Osteoblast (primary cell): ENCODE measurements around the gene C18orf63. TPM values are rescaled to one million over a fixed set of nuclear protein-coding genes. Genes with fewer than 3 reads are reported as not detected.

Experiments used
- DNase-seq: peaks from one replicate; pipeline ENCODE4 v3.0.0; 2011; ENCODE audit warnings: low spot score, mixed read lengths; ENCODE audit not compliant: insufficient read length; ENCODE audit errors: missing footprints
- H2AFZ ChIP-seq: 2 replicates; pipeline ENCODE4 v1.6.0; 2011; ENCODE audit warnings: mild to moderate bottlenecking, low read length
- H3K27ac ChIP-seq: 2 replicates; pipeline ENCODE4 v1.5.1; 2011; ENCODE audit warnings: mild to moderate bottlenecking, low read depth, low read length, moderate library complexity
- H3K27me3 ChIP-seq: 2 replicates; pipeline ENCODE4 v1.6.0; 2012; ENCODE audit warnings: mild to moderate bottlenecking, control low read depth, inconsistent platforms, low read length, moderate library complexity; ENCODE audit not compliant: insufficient read depth
- H3K36me3 ChIP-seq: 2 replicates; pipeline ENCODE4 v1.5.1; 2011; ENCODE audit warnings: mild to moderate bottlenecking, low read length, control low read depth, moderate library complexity; ENCODE audit not compliant: insufficient read depth
- H3K4me1 ChIP-seq: 2 replicates; pipeline ENCODE4 v1.5.1; 2011; ENCODE audit warnings: mild to moderate bottlenecking, low read length, control low read depth, moderate library complexity; ENCODE audit not compliant: insufficient read depth
- H3K4me2 ChIP-seq: 2 replicates; pipeline ENCODE4 v1.6.0; 2011; ENCODE audit warnings: mild to moderate bottlenecking, low read length; ENCODE audit not compliant: insufficient read depth
- H3K4me3 ChIP-seq: fragments of 200-600 bp; sonication (generic); 3 replicates; pipeline ENCODE4 v1.5.1; 2012; ENCODE audit warnings: mild to moderate bottlenecking, low read length, inconsistent platforms; ENCODE audit not compliant: insufficient read depth
- H3K79me2 ChIP-seq: 2 replicates; pipeline ENCODE4 v1.6.0; 2012; ENCODE audit warnings: mild to moderate bottlenecking, low read length, control low read depth, inconsistent platforms; ENCODE audit not compliant: insufficient read depth
- H3K9me3 ChIP-seq: 2 replicates; pipeline ENCODE4 v1.5.1; 2011; ENCODE audit warnings: low read depth, low read length, control low read depth
- H4K20me1 ChIP-seq: 2 replicates; pipeline ENCODE4 v1.6.0; 2012; ENCODE audit warnings: mild to moderate bottlenecking, low read length, control low read depth; ENCODE audit not compliant: insufficient read depth
- total RNA-seq: library from RNA; depleted of rRNA; stranded (reverse); fragments of >200 nt; gene quantifications from 2 replicates; pipeline ENCODE4 v1.2.3, GENCODE V29; 2012
- TF ChIP-seq, protein P1 (sequence below): IDR thresholded peaks from 2 replicates; pipeline ENCODE4 v1.5.1; 2011; ENCODE audit warnings: mild to moderate bottlenecking, low read depth, low read length, moderate library complexity; ENCODE audit errors: extremely low read depth

The C18orf63 gene
- total RNA-seq, 1 donor: not detected

DNA sequence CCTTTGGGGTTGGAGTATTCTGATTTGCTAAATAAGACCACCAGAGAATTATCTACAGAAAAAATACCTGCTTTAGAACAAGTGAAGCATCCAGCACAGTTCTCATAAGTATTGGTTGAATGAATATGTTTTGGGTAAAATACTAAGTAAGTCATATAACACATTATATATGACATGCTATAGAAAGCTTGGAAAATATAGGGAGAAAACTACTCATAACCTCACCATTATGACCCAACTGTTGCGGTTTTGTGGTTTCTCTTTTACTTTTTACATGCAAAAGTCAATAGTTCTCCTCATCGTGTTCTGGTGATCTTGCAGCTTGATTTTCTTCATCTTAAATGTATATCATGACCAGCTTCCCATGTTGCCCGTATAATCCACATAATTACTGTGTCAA lies 75.3 kb downstream of the C18orf63 start:
- H3K9me3 ChIP-seq: no peaks in the 10 kb centered on the region
- H3K27ac ChIP-seq: no peak overlapping the region
- no peaks in the 10 kb centered on the region for H3K4me1 ChIP-seq
- DNase-seq: no peak
- H4K20me1 ChIP-seq: no peaks in the 10 kb centered on the region
- TF ChIP-seq, protein P1, sequence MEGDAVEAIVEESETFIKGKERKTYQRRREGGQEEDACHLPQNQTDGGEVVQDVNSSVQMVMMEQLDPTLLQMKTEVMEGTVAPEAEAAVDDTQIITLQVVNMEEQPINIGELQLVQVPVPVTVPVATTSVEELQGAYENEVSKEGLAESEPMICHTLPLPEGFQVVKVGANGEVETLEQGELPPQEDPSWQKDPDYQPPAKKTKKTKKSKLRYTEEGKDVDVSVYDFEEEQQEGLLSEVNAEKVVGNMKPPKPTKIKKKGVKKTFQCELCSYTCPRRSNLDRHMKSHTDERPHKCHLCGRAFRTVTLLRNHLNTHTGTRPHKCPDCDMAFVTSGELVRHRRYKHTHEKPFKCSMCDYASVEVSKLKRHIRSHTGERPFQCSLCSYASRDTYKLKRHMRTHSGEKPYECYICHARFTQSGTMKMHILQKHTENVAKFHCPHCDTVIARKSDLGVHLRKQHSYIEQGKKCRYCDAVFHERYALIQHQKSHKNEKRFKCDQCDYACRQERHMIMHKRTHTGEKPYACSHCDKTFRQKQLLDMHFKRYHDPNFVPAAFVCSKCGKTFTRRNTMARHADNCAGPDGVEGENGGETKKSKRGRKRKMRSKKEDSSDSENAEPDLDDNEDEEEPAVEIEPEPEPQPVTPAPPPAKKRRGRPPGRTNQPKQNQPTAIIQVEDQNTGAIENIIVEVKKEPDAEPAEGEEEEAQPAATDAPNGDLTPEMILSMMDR: no peak
- no peaks in the 10 kb centered on the region for H3K79me2 ChIP-seq
- peaks cover 4% of the 10 kb centered on the region for H3K27me3 ChIP-seq
- no peak overlapping the region for H3K4me2 ChIP-seq
- no peak overlapping the region for H3K4me3 ChIP-seq
- no peak overlapping the region for H2AFZ ChIP-seq
- H3K36me3 ChIP-seq: no peaks in the 10 kb centered on the region

DNA sequence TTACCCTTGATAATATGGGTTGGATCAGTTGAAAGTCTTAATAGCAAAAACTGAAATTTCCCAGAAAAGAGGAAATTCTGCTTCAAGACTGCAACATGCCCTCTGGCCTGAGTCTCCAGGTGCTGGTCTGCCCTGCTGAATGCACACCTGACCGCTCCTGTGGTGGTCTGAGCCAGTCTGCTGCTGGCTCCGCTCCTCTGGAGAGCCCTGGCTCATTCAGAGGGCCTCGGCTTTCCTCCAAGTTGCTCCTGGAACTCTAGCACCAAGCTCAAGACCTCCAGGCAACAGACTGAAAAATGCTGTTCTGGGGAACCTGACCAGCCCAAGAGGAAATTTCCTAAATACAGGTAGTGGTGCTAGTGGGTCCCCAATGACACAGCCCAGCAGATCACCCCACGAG lies 76.7 kb downstream of the C18orf63 start:
- Histone ChIP-seq H3K4me3 (no peak overlapping the region), H4K20me1 (no peaks in the 10 kb centered on the region), H3K4me2 (no peak overlapping the region), H3K9me3 (no peaks in the 10 kb centered on the region), H3K79me2 (no peaks in the 10 kb centered on the region), H3K27ac (no peak overlapping the region), H2AFZ (no peak overlapping the region), H3K27me3 (peaks cover 4% of the 10 kb centered on the region), H3K36me3 (no peaks in the 10 kb centered on the region), H3K4me1 (no peaks in the 10 kb centered on the region)
- TF ChIP-seq, protein P1: no peak
- DNase-seq: no peak

DNA sequence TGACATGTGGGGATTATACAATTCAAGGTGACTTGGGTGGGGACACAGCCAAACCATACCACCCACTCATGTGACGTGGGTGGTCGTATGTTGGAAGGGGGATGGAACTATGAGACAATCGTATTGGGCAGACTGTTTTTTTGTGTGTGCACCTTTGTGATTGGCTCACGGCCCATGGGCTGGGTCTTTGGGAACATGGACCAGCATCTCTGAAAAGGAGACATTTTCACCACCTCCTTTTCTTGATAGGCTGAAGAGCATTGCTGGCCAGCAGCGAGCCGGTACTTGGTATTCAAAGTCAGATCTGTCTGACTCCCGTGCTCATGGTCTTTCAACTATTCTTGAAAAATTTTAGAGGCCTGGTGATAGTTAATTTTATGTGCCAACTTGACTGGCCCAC lies 79.4 kb downstream of the C18orf63 start:
- peaks cover 13% of the 10 kb centered on the region for H3K27me3 ChIP-seq

DNA sequence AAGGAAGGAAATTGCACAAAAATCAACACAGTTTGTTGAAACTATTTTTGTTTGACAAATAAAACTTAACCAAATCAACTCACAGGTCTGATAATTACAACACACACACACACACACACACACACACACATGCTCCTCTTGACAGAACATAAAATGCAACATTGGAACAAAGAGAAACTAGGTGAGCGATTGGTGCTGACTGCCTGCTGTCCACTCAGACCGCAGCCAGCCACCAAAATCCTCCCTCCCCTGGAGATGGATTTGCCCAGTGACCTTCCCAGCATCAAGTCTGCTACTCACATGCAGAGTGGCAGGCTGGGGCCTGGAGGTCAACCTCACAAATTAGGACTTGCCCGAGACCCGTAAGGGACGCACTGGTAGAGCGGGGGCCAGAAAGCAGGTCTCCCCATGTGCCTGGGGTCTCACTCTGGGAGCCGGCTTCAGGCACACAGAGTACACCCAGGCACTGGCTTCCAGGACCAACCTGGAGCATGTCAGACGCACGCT lies 80.1 kb downstream of the C18orf63 start:
- Histone ChIP-seq H3K4me3 (no peak overlapping the region), H3K79me2 (no peaks in the 10 kb centered on the region), H3K9me3 (no peaks in the 10 kb centered on the region), H3K4me1 (no peaks in the 10 kb centered on the region), H2AFZ (no peak overlapping the region), H3K36me3 (no peaks in the 10 kb centered on the region), H3K4me2 (no peak overlapping the region), H4K20me1 (no peaks in the 10 kb centered on the region), H3K27me3 (peaks cover 15% of the 10 kb centered on the region), H3K27ac (no peak overlapping the region)
- no peak for DNase-seq
- TF ChIP-seq, protein P1: no peak

More for the DNA sequence above, 79.4 kb downstream of the C18orf63 start:
- Histone ChIP-seq H3K4me3 (no peak overlapping the region), H3K9me3 (no peaks in the 10 kb centered on the region), H3K27ac (no peak overlapping the region), H2AFZ (no peak overlapping the region), H3K4me1 (no peaks in the 10 kb centered on the region), H3K79me2 (no peaks in the 10 kb centered on the region), H3K36me3 (no peaks in the 10 kb centered on the region), H4K20me1 (no peaks in the 10 kb centered on the region), H3K4me2 (no peak overlapping the region)
- TF ChIP-seq, protein P1: no peak
- no peak for DNase-seq
